Measurements from ENCODE around the gene ZNF84. TPM values are rescaled to one million over a fixed set of nuclear protein-coding genes. Genes with fewer than 3 reads are reported as not detected.

Gene ZNF84
- total RNA-seq, 4 donors from 2014 or later = 19.5 to 21.2 (median 20.7) TPM

- under 1% methylated on average over 16 of the region's 22 CpGs for WGBS
- H3K36me3 ChIP-seq = peaks cover 23 to 34% (median 30%) of the 10 kb centered on the region in 4 donors
- H3K4me1 ChIP-seq = peaks cover 11 to 19% (median 15%) of the 10 kb centered on the region in 4 donors
- H3K27ac ChIP-seq (replicated peaks in 1 of 4) = peak overlapping the region; percentile 96 to 99 (median 97)
- DNase-seq (ENCODE audit: extremely low spot score) = peak; percentile 99
- peak overlapping the region; percentile 75 to 89 (median 82) for H3K4me3 ChIP-seq
- H3K9me3 ChIP-seq = peaks cover 11 to 83% (median 79%) of the 10 kb centered on the region in 4 donors
- no peaks in the 10 kb centered on the region for H3K27me3 ChIP-seq
- intact Hi-C loops (cut with DNase I) = loop anchor here (1.0 to 5.0 kb wide), 2 partner anchors 43 to 50 kb away; partner anchors contain the start of genes ZNF10, ZNF84 and ZNF891
- TF ChIP-seq POLR2AphosphoS5 (IDR thresholded peaks at IDR 0.05) = peak; percentile 31 to 96
- TF ChIP-seq EP300 (IDR thresholded peaks at IDR 0.05) = no peak
These were observed 42.7 kb downstream of the ZNF84 start for GRCh38 chr12:133080026-133080367.

DNA sequence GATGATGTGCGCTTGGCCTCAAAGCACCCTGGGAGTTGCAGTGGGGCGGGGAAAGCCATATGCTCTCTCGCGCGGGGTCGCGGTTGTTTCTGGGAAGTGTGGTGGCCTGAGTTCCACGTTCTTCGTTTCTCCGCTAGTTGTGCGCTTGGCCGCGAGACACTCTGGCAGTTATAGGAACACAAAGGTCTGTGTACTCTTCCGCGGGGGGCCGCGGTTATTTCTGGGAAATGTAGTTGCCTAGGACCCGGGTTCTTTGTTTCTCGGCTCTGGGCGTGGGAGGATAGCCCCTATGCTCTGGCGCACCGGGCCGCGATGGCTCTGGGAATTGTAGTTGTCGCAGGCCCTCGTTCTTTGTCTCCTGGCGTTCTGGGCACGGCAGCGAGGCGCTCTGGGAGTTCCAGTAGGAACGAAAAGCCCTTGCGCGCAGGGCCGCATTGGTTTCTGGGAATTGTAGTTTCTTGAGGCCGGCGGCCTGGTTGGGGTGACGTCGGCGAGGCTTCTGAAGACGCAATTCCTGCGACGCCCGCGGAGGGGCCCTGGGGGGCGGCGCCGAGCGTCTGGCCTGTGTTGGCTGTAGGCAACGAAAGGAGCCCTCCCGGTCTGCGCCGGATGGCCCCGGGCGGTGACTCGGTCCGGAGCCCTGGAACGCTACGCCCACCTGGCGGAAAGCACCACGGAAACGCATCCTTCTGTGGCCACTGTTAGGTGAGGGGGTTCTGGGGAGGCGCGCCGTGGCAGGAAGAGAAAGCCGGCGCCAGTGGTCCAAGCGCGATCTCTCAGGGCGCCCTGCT lies 43.3 kb downstream of the ZNF84 start, which contains the start of gene ZNF140:
ZNF140 (plus strand) TSS at position 556 of the 791 bp plus-strand sequence. CDS start 398 bp downstream, outside the sequence.
- Histone ChIP-seq H3K9me3 (peaks cover 11 to 83% (median 79%) of the 10 kb centered on the region in 4 donors), H3K4me1 (peaks cover 11 to 19% (median 15%) of the 10 kb centered on the region in 4 donors), H3K27ac (replicated peaks in 1 of 4) (peak within 1 kb of the TSS; percentile 96 to 99 (median 97)), H3K36me3 (peaks cover 28 to 40% (median 35%) of the 10 kb centered on the region in 4 donors), H3K27me3 (no peaks in the 10 kb centered on the region), H3K4me3 (peak within 1 kb of the TSS; percentile 75 to 89 (median 82))
- intact Hi-C loops (cut with DNase I) = loop anchor here (1.0 to 5.0 kb wide), 2 partner anchors 43 to 50 kb away; partner anchors contain the start of genes ZNF10, ZNF84 and ZNF891
- TF ChIP-seq, protein P1, sequence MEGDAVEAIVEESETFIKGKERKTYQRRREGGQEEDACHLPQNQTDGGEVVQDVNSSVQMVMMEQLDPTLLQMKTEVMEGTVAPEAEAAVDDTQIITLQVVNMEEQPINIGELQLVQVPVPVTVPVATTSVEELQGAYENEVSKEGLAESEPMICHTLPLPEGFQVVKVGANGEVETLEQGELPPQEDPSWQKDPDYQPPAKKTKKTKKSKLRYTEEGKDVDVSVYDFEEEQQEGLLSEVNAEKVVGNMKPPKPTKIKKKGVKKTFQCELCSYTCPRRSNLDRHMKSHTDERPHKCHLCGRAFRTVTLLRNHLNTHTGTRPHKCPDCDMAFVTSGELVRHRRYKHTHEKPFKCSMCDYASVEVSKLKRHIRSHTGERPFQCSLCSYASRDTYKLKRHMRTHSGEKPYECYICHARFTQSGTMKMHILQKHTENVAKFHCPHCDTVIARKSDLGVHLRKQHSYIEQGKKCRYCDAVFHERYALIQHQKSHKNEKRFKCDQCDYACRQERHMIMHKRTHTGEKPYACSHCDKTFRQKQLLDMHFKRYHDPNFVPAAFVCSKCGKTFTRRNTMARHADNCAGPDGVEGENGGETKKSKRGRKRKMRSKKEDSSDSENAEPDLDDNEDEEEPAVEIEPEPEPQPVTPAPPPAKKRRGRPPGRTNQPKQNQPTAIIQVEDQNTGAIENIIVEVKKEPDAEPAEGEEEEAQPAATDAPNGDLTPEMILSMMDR (IDR thresholded peaks at IDR 0.05) = peak; percentile 11 to 40 (median 37)
- no peak for TF ChIP-seq EP300 (IDR thresholded peaks at IDR 0.05)
- no peak for TF ChIP-seq POLR2A (IDR thresholded peaks at IDR 0.05; ENCODE audit: low read depth)
- TF ChIP-seq POLR2AphosphoS5 (IDR thresholded peaks at IDR 0.05) = peak; percentile 80 to 83
- DNase-seq (ENCODE audit: extremely low spot score) = peak; percentile 98
- 3% methylated on average over 7 of the region's 69 CpGs for WGBS

DNA sequence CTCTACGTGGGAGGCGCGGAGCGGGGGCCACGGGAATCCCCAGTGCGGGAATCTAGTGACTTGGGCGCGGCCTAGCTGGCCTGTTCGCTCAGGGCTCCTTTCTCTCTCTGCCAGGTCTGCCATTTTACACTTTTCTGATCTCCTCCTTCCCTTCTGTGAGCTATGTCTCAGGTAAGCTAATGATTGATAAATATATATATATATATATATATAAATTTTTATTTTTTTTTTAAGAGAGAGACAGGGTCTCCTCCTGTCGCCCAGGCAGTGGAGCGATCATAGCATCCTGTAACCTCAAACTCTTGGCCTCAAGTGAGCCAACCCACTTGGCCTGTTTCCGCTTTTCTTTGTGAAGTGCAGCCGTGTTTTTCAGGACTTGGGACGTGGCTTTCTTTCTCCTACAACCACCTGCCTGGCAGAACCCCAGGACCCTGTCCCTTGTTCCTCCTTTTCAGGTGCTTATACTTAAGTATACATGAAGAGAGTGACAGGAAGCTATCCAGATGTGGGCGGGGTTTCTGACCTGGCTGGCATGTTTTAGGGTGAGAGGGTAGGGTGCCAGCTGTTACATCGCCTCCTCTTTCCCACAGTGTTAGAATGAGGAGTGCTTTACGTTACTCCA lies 44.0 kb downstream of the ZNF84 start:
- WGBS = 38% methylated on average over 10 of the region's 17 CpGs
- Histone ChIP-seq H3K27me3 (no peaks in the 10 kb centered on the region), H3K36me3 (peaks cover 35 to 47% (median 42%) of the 10 kb centered on the region in 4 donors), H3K4me1 (peaks cover 11 to 19% (median 15%) of the 10 kb centered on the region in 4 donors), H3K27ac (replicated peaks in 1 of 4) (peak overlapping the region; percentile 96 to 99 (median 97)), H3K9me3 (peaks cover 11 to 83% (median 79%) of the 10 kb centered on the region in 4 donors), H3K4me3 (peak overlapping the region; percentile 75 to 89 (median 82))
- intact Hi-C loops (cut with DNase I) = loop anchor here (5.0 kb wide), 1 partner anchor 44 kb away; the partner anchor contains the start of gene ZNF84
- TF ChIP-seq, protein P1 (IDR thresholded peaks at IDR 0.05) = no peak
- TF ChIP-seq EP300 (IDR thresholded peaks at IDR 0.05) = no peak
- no peak for TF ChIP-seq POLR2AphosphoS5 (IDR thresholded peaks at IDR 0.05)
- TF ChIP-seq POLR2A (IDR thresholded peaks at IDR 0.05; ENCODE audit: low read depth) = no peak
- no peak for DNase-seq (ENCODE audit: extremely low spot score)

GRCh38 chr12:133083345-133083744 lies 46.0 kb downstream of the ZNF84 start:
- Histone ChIP-seq H3K27ac (replicated peaks in 1 of 4) (no peak overlapping the region), H3K27me3 (no peaks in the 10 kb centered on the region), H3K9me3 (peaks cover 22 to 83% (median 80%) of the 10 kb centered on the region in 4 donors), H3K4me3 (no peak overlapping the region), H3K4me1 (peaks cover 11 to 19% (median 15%) of the 10 kb centered on the region in 4 donors), H3K36me3 (peaks cover 54 to 67% (median 63%) of the 10 kb centered on the region in 4 donors)
- TF ChIP-seq POLR2A (IDR thresholded peaks at IDR 0.05; ENCODE audit: low read depth) (no peak), POLR2AphosphoS5 (IDR thresholded peaks at IDR 0.05) (no peak), EP300 (IDR thresholded peaks at IDR 0.05) (no peak)
- TF ChIP-seq, protein P1 (IDR thresholded peaks at IDR 0.05) = no peak
- intact Hi-C loops (cut with DNase I) = loop anchor here (5.0 kb wide), 1 partner anchor 46 kb away; the partner anchor contains the start of gene ZNF84
- WGBS = 98% methylated on average over 6 of the region's 6 CpGs
- no peak for DNase-seq (ENCODE audit: extremely low spot score)
